GM18868 (cell line): ENCODE measurements around the gene EIF4E3.

Experiments used
- ATAC-seq: cut with Tn5 transposase; IDR thresholded peaks from one replicate; pipeline ENCODE4 v1.9.1; 2021; ENCODE audit warnings: mild to moderate bottlenecking, moderate library complexity; ENCODE audit not compliant: unreplicated experiment

Gene EIF4E3

DNA sequence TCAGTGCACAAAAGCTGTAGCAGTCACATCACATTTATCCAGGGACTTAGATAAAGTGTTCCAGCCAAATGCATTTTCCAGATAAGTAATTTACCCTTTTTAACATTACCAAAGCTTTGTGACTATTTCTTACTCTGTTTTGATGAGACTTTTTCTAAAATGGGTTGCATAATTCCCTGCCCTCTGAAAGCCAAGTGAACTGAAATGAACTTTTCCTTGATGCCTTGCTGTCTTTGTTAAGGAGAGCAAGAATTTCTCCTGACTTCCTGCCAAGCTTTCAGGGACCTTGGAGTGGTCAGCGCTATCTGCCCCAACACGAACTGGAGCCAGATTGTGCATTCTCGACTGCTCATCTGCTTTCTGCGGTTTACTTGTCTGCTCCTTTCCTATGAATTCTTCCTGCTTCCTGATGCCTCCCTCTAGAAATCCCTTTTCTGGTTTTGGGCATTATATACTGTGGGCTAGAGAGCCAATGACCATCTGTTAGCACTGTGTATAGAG, 34.8 kb downstream of the EIF4E3 start:
- ATAC-seq: no peak

DNA sequence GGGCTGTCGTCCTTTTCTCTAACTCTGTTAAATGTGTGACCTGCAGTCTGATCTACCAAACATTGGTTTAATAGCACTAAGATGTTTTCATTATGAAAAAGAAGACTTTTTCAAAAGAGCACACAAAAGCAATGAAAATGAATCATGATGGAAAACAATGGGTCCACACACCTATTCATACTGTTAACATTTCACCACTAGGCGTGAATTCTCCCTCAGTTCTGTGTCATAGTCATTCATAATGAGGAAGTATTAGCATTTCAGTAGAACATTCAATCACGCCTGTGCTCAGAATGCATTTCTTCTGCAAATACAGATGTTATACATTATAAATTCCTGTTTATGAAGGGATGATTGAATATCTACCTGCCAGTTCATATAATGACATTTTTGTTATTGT, 35.9 kb downstream of the EIF4E3 start:
- no peak for ATAC-seq

DNA sequence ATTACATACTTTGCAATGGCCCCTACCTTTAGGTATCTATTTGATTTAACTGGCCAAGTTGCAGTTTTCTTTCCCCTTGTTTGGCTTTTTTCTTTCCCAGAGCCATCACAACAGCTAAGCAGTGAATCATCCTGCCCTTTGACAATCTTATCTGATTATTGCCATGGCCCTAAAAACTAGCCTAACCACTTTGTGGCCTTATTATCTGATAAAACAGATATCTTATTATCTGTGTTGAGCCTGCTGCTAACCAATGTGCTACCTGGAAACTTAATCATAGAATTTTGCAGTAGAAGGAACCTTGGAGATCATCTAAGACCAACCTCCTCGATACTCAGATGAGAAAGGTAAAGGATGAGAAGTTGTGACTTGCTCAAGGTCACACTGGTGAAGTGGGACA, 37.1 kb downstream of the EIF4E3 start:
- ATAC-seq: no peak

DNA sequence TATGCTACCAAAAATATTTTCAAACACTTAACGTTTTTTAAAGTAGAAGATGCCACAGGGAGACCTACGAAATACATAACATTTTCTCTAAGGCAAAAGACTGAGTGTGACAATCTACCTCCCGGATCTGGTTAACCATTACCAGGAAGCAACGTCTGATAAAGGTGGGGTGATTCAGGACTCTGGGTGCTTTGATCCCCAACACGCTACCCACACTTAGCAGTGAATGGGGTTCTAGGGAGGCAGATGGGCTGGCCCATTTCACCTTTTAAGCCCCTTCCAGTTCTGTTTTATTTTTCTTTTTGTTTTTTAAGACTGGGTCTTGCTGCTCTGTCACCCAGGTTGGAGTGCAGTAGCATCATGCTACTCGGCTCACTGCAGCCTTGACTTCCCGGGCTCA, 39.5 kb downstream of the EIF4E3 start:
- ATAC-seq: no peak

DNA sequence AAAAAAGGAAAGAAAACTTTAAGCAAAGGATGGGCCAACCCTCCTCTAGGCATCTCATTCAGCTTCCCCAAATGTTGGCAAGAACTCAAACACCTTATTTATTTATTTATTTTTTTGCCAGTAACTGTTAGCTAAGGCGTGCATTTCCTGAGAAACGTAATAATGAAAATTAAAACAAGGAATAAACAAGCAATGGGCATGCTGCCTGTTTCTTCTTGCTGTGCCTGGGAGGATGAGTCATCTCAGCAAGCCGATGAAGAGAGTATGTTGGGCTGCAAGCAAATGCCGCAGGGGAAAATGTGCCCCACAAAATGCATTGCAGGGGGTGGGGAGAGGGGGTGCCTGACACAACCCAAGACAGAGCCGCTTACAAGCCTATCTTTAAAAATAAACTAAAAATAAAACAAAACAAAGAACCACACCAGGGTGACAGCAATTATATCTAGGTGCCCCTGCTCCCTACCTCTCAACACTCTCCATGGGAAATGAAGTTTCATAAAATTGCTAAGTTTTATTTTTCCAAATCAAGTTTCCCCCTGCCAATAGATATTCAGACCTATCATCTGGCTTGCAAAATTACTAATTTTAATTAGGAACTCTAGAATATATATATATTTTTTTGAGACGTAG, 40.3 kb downstream of the EIF4E3 start:
- no peak for ATAC-seq

DNA sequence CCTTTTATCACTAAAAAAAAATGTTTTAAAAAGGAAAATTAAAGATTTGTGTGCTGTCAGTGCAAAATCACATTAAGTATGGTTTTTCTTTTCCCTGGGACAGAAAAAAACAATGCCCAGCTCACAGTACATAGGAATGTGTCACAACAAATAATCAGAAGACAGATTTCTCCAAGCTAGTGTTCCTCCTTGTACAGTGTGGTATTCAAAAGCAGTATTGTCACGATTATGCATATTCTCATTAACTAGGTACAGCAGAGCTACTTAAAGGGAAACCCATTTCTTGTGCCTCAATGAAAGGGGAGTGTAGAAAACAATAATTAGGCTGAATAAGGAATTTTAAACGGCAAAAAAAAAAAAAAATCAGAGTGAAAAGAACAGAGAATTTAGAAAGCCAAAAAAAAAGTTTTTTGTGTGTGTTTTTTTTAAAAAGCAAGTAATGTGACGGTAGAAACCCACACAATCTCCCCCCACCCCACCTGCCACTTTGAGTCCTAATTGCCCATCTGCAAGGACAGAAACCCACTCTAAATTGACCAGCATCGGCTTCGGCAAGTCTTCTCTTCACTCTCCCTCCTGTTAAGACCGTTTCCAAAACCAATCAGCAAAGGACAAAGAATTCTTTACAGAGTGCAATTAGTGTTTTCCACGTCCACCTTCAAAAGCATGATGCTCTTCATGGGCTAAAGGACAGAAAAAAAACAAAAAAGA, 41.0 kb downstream of the EIF4E3 start:
- no peak for ATAC-seq

DNA sequence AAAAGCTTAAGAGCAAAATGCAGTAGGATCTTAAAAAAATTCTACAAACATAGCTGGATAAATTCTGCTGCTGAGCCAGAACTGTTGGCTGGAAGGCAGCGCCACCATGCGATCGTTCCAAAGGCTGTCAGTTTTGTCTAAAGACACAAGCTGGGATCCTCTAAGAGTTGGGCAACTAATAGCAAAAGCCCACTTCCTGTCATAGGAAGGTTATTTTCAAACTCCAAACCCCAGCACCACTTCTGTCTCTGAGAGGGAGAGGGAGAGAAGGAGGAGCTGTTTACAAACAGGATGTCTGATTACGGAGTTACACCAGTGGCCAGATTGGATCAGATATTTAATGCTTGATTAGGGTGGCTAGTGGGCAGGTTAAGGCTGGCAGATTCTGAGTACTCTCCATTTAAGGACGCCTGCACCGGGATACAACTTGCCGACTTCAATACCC, 44.0 kb downstream of the EIF4E3 start:
- peak; percentile 59 for ATAC-seq

DNA sequence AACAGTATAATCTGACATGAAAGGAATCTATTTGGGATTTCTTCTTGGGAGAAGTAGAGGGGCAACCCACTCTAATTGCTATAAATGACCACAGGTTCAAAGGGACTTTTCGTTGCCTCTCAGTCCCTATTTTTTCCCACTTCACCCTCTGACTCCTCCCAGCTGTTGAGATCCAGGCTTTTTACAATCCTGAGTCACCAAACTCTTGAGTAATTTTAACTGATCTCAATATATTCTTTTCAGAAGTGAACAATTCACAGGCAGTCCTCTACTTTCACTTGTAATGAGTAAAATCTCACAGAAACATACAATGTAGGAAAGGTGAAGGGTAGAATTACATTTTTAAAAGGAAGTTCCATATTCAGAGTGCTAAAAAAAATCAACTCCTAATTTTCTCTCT, 44.6 kb downstream of the EIF4E3 start:
- no peak for ATAC-seq

DNA sequence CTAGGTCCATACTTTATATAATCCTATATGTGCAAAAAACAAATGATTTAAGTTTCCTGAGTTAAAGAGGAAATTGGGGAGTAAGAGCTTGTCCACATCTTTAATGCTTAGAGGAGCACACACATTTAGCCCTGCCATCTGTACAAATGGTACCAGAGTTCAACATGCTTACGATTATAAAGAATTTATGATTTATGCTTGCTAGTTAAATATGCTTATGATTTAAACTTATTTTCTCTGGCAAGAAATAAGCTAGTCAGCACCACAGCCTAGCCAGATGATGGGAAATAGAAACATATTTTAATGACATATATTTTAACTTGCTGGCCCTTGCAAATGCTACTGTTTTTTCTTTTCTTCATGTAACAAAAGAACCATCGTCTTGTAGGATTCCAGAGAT, 48.3 kb downstream of the EIF4E3 start:
- ATAC-seq: no peak

DNA sequence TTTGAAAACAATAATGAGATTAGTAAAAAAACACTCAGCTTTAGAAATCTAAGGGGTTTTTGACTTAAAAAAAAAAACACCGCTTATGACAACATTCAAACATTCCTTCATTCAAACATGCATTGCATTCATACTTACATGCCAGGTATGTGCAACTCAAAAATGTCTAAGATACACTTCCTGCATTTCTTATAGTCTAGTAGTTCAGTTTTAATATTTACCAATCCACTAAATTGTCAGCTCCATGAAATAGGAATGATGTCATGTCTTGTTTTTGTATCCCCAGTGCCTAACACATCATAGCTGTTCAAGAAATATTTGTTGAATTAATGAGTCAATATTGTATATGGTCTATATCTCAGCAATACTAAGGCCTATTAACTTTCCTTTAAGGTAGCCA, 51.7 kb downstream of the EIF4E3 start:
- no peak for ATAC-seq

DNA sequence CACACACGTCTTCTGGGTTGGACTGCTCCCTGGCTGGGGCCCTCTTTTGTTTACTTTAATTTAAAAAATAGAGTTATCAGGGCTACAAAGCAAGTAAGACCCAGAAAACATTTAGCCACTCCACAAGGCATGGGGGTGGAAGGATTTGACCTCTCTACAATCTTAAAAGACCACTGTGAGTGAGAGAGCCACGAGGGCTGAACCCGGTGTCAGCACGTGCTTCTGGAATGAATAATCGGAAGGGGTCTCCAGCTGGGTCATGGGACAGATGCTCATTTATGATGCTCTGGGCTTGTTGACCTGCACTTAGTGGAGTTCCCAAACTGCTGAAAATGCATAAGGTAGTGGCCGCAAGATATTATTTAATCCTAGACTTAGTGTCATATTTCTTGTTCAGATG, 52.4 kb downstream of the EIF4E3 start:
- no peak for ATAC-seq

DNA sequence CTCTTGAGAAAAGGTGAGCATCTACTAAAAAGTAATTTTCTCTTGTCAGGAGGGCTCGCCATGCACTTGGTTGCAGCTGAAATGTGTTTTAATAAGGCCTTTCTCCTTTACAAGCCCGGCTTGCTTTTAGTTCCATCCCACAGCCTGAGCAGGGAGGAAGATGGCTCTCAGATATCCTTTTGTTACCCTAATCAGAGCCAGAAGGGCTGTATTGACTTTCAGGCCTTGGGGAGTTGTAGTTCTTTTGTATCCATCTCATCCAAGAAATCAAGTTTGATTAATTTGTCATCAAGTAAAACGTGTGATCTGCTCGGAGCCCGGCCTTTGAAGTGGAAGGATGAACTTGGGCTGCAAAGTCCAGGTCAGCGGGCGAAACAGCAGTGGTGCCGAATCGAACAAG, 52.9 kb downstream of the EIF4E3 start:
- no peak for ATAC-seq

DNA sequence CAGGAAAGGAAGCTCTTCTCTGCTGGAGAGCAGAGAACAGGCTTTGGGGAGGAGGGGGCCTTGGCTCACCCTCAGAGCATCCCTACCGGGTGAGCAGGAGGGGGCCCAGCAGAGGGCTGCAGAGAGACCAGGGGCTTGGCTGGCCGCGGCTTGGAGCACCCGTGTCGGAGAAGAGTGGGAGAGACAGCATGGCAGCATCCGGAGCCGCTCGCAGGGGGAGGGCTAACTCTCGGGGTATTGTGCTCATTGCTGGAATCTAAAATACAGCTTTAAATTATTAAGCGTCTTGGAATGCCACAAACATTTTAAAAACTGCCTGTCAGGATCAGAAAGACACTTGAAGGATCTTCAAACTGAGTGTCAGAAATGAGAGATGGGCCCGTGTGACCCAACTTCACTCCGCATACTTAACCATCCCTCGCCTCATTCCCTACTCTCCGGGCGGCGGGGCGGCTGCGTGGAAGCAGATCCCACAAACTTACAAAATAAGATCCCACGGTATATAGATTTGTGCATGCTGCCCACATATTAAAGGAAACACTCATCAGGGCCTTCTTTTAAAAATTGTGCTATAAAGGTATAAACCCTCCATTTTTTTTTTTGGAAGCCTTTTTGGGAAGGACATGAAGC, 53.9 kb downstream of the EIF4E3 start:
- no peak for ATAC-seq

DNA sequence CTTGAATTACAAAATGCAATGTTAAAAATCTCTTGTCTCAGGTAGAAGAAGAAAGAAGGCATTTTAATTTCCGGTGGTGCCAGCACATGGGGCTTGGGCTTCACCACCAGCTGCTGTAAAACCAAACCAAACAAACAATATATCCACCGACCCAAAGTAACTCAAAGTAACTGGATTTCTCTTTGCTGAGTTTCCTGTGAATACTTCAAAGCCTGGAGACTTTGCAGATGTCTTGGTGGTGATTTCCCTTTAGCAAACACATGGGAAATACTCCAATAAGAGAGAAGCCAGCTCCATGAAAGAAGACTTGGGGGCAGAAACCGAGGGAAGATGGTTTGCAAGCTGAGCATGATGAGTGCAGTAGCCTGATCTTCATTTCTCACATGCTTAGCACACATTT, 62.6 kb downstream of the EIF4E3 start:
- no peak for ATAC-seq

DNA sequence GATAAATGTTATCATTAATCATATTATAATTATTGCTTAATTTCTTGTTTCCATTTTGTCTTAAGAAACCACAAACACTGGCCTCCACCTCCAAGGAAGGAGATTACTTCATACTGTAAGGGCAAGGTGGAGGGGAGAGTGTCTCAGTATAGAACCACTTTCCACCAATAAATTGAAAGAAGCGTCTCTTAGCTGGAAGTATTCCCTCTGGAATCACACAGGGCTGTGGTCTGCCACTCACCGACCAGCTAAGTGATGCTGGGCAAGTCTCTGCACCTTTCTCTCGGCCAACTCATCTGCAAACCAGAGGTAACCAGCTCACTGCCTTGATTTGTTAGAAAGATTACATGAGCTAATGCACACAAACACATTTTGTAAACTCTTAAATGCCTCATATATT, 63.1 kb downstream of the EIF4E3 start:
- ATAC-seq: no peak

DNA sequence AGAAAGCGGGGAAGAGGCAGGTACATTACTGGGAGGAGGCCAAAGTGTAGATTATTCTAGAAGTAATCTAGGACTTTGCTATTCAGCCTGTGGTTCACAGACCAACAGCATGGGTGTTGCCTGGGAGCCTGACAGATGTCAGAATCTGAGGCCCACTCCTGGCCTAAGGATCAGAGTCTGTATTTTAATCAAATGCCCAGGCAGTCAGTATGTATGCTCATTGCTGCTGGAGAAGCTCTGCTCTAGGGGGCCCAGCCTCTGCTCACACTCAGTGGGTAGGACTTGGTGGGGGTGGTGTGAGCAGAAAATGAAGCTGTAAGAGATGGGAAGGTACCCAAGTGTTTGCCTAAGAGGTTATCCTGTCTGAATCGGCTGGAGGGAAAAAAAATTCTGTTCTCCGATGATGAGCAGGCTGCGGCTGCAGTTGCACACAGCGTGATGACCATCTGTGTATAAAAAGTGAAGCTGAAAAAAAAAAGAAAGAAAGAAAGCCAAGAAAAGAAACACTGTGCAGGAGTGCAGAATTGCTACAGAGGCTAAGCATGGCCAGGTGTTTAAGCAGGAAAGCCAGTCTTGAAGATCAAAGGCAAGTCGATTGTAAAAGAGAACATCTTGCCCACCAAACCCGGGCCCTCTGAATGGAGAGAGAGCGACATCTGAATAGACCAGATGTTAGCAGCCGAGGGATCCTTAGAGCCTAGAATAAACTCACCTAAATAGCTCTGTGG, 65.2 kb downstream of the EIF4E3 start:
- ATAC-seq: no peak

DNA sequence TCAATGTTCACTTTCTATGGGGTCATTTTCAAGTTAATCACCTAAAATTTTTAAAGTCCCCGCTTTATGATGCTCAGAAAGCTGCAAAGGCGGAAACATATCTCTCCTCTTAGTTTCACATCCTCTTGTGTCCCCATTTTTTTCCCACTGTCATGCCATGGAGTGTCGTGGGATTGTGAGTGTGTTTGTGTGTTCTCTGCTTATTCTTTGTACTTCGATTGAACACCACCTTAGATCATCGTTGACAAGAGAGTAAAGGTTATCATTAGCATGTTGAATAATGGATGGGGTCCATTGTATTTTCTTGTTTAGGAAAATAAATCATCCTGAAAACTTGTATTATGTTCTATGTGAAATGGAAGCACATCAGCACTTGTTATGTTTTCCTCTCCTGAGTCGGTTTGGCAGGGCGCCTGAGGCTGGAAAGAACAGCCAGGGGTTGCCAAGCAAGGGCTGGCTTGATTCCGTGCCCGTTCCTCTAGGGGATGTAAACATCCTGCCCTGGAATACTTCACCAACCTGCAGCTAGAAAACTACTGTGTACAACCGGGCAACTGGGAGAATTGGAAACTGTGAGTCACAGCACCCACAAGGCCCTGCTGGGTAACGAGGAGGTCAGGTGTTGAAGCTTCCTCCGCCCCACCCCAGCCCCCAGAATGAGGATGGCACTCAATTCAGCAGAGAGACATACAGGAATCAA, 67.2 kb downstream of the EIF4E3 start:
- no peak for ATAC-seq

DNA sequence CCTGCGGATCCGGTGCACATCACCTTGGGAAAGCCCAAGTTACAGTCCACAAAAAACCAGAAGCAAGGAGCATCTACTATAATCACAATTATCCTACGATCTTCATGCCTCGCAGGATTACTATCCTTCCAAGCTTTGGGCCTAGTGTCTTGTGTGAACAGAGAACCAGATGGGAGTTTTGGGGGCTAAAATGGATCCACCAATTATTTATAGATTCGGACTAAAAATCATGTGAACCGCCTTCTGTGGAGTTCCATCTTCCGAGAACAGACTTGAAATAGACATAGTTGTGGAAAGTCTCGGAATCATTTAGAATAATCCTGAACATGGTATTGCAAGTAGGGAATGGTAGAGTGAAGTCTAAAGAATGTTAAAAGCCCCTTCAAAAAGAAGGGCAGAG, 70.1 kb downstream of the EIF4E3 start:
- no peak for ATAC-seq

DNA sequence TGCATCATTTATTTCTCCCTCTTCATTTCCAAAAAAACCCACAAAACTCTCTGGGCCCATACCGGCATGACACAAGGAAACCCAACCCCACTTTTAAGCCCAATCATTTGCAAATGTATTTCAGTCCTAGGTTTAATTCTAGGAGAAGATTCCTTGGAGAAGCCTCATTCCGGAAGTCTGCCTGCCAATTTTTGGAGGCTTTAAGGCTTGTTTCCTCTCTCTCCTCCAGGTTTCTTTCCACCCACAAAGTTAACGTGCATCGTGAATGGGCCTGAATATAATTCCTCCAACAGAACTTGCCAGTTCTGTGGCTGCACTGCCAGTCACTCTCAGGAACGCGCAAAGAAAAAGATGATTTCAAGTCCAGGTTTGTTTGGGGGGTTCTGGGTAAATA, 71.8 kb downstream of the EIF4E3 start:
- ATAC-seq: no peak

DNA sequence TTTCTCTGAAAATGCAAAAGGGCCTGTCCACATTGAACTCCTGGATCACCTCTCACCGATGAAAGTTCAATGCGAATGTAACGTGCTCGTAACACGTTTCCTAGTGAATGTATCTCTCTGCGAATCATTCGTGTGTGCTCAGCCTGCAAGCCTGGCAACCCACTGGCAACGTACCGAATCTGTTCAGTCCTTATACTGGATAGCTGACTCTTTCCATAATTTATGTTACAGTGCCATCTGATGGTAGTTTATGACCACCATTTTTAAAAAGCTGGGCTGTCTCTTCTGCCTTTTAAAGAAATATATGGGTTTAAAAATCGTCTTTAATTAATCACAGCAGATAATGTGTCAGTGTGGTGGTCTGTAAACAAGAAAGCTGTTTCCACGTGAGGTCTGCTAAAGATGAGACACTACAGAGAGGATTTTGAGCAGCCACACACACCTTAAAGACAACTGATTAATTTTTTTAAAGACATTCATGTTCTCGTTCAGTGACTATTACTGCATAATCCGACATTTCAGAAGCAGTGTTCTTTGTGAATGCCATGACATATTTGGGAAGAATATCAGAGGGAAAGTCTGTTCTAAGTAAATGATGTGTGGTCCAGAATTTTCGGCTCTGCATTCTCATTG, 72.3 kb downstream of the EIF4E3 start:
- ATAC-seq: peak; percentile 63
